Skeletal muscle tissue (tissue), 4 donors: ENCODE measurements around the gene KCTD14. TPM values are rescaled to one million over a fixed set of nuclear protein-coding genes. Genes with fewer than 3 reads are reported as not detected.
"Not testable (repeated sequence)": the region's sequence is repeated elsewhere in the genome, so short reads cannot be mapped to it uniquely, and the experiment has no call there.

Experiments used
- H3K27ac ChIP-seq: one replicate; pipeline ENCODE4 v1.7.0; 2013; ENCODE audit warnings: mild to moderate bottlenecking, low read depth, low read length, inconsistent platforms
- H3K27me3 ChIP-seq, 3 donors: one replicate each; pipeline ENCODE4 v1.7.0; 2013; ENCODE audit warnings: low read length in 3 of 3; ENCODE audit not compliant: control insufficient read depth in 3 of 3, insufficient read depth in 3 of 3
- H3K36me3 ChIP-seq, 3 donors: one replicate each; pipeline ENCODE4 v1.7.0; 2013; ENCODE audit warnings: low read length in 3 of 3; ENCODE audit not compliant: control insufficient read depth in 3 of 3, insufficient read depth in 3 of 3
- H3K4me1 ChIP-seq, 3 donors: one replicate each; pipeline ENCODE4 v1.7.0; 2013; ENCODE audit warnings: low read length in 3 of 3, mild to moderate bottlenecking in 3 of 3; ENCODE audit not compliant: control insufficient read depth in 3 of 3, insufficient read depth in 3 of 3
- H3K4me3 ChIP-seq, 3 donors: one replicate each; pipeline ENCODE4 v1.7.0; 2013; ENCODE audit warnings: low read length in 3 of 3
- H3K9ac ChIP-seq, 3 donors: one replicate each; pipeline ENCODE4 v1.7.0; 2013; ENCODE audit warnings: low read length in 3 of 3, mild to moderate bottlenecking in 3 of 3, moderate library complexity in 2 of 3, low read depth in 1 of 3
- H3K9me3 ChIP-seq, 3 donors: one replicate each; pipeline ENCODE4 v1.7.0; 2013; ENCODE audit warnings: low read length in 3 of 3; ENCODE audit not compliant: control insufficient read depth in 3 of 3
- total RNA-seq: library from RNA; depleted of rRNA; stranded (reverse); fragments of >200 nt; gene quantifications from one replicate; pipeline ENCODE4 v1.2.3, GENCODE V29; 2014
- donor health status: Osteomylitis.

The KCTD14 gene
- total RNA-seq, 1 donor from 2014 or later = 0.52 TPM

DNA sequence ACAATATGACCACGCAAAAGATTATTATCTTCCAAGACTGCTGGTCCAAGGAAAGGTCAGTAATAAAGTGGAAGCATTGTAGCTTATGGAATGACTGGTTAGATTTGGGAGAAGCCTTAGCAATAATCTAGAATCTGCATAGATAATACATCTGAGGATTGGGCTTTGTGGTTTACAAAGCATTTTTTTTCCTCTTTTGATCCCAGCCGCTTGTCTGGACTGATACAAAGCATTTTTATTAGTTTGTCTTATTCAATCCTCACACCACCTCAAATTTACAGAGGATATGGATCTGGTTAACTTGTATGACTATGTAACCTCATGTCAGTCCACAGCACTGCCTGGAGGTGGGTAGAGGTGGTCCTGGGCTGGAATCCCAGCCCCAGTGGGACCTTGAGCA lies 39.6 kb upstream of the KCTD14 start:
- Histone ChIP-seq H3K36me3 (peaks cover 1 to 4% (median 4%) of the 10 kb centered on the region in 3 donors), H3K27me3 (no peaks in the 10 kb centered on the region), H3K27ac (peak overlapping the region; percentile 67), H3K9me3 (no peaks in the 10 kb centered on the region), H3K9ac (peak overlapping the region in 1 of 3 donors; percentile 40), H3K4me1 (peaks cover 33 to 54% (median 37%) of the 10 kb centered on the region in 3 donors), H3K4me3 (no peak overlapping the region)

DNA sequence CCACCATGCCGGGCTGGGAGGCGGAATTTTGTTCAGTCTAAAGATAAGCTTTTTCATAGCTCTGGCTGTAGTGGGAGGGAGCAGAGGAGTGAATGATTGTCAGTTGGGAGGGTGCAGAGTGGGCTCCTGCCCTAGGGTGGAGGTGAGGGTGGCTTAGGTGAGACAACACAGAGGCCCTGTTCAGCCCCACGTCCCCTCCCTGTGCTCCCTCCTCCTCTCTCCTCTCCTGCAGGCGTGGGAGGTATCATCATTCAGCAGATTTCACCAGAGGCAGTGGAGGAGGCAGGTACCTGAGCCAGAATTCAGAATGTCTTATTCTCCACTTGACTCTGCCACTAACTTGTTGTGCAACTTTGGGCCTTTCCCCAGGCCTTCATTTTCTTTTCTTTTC lies 38.8 kb upstream of the KCTD14 start:
- Histone ChIP-seq H3K27ac (peak overlapping the region; percentile 86), H3K4me3 (no peak overlapping the region), H3K36me3 (no peaks in the 10 kb centered on the region), H3K4me1 (peaks cover 33 to 51% (median 37%) of the 10 kb centered on the region in 3 donors), H3K27me3 (no peaks in the 10 kb centered on the region), H3K9ac (peak overlapping the region in 2 of 3 donors; percentile 57 to 70), H3K9me3 (no peaks in the 10 kb centered on the region)

DNA sequence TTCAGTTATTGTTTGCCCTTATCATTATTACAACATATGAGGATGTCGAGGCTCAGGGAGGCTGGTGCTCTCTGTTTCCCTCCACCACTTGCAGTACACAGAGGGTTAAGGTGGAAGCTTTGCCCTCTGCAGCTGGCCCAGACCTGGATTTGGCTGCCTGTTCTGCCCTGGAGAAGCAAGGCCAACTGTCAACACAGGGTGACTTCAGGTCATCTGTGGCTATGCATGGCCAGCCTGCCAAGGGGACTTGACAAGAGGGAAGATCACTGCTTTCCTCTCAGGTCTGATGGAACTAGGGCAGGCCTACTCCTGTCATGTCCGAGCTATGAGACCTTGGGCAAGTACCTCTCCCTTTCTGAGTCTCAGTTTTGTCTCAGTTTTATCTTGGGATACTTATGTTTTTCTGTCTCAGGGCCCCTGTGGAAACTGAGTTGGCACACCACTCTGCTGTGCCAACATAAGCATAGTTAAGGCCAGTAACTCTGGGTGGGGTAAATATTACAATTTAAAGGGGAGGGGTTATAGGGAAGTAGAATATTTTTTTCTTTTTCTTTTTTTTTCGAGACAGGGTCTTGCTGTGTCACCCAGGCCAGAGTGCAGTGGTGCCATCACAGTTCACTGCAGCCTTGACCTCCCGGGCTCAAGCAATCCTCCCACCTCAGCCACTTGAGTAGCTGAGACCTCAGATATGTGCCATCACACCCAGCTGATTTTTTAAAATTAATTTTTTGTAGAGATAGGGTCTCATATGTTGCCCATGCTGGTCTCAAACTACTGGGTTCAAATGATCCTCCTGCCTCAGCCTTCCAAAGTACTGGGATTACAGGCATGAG lies 38.2 kb upstream of the KCTD14 start:
- peak overlapping the region; percentile 86 for H3K27ac ChIP-seq

DNA sequence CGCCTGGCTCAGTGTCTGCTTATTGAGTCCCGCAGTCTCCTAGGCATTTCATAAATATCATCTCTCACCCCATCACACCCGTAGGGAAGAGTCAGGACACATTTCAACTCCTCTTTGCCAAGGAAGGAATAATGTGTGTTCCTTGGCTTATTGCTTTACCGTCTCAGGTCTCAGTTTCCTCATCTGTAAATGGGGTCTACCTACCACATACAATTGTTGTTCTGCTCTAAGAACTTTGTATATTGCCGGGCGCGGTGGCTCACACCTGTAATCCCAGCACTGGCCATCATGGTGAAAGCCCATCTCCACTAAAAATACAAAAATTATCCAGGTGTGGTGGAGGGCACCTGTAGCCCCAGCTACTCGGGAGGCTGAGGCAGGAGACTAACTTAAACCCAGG lies 37.5 kb upstream of the KCTD14 start:
- Histone ChIP-seq H3K9me3 (no peaks in the 10 kb centered on the region), H3K9ac (no peak overlapping the region), H3K27ac (no peak overlapping the region), H3K4me1 (peaks cover 33 to 48% (median 37%) of the 10 kb centered on the region in 3 donors), H3K4me3 (no peak overlapping the region), H3K27me3 (no peaks in the 10 kb centered on the region), H3K36me3 (no peaks in the 10 kb centered on the region)

More for the DNA sequence above, 38.2 kb upstream of the KCTD14 start:
- peak overlapping the region in 1 of 3 donors; percentile 31 for H3K4me3 ChIP-seq
- H3K27me3 ChIP-seq = no peaks in the 10 kb centered on the region
- H3K9me3 ChIP-seq = no peaks in the 10 kb centered on the region
- H3K9ac ChIP-seq = peak overlapping the region; percentile 45 to 70 (median 61)
- no peaks in the 10 kb centered on the region for H3K36me3 ChIP-seq
- peaks cover 33 to 51% (median 37%) of the 10 kb centered on the region in 3 donors for H3K4me1 ChIP-seq

DNA sequence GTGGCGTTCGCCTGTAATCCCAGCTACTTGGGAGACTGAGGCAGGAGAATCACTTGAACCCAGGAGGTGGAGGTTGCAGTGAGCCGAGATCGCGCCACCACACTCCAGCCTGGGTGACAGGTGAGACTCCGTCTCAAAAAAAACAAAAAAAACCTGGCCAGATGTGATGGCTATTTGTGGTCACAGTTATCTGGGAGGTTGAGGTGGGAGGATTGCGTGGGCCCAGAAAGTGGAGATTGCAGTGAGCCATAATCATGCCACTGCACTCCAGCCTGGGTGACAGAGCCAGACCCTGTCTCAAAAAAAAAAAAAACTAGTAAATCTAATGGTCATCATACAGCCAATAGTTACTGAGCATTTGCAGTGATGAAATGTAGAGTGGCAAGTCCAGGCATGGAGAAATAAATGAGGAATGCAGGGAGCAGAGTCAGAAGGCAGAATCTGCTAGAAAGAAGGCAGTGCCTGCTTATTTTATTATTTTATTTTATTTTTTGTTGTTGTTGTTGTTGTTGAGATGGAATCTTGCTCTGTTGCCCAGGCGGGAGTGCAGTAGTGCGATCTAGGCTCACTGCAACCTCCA lies 36.8 kb upstream of the KCTD14 start:
- H3K27me3 ChIP-seq, H3K9ac ChIP-seq, H3K4me3 ChIP-seq, H3K9me3 ChIP-seq, H3K36me3 ChIP-seq, H3K27ac ChIP-seq: not testable (repeated sequence)
- peaks cover 31 to 41% (median 33%) of the 10 kb centered on the region in 3 donors for H3K4me1 ChIP-seq

DNA sequence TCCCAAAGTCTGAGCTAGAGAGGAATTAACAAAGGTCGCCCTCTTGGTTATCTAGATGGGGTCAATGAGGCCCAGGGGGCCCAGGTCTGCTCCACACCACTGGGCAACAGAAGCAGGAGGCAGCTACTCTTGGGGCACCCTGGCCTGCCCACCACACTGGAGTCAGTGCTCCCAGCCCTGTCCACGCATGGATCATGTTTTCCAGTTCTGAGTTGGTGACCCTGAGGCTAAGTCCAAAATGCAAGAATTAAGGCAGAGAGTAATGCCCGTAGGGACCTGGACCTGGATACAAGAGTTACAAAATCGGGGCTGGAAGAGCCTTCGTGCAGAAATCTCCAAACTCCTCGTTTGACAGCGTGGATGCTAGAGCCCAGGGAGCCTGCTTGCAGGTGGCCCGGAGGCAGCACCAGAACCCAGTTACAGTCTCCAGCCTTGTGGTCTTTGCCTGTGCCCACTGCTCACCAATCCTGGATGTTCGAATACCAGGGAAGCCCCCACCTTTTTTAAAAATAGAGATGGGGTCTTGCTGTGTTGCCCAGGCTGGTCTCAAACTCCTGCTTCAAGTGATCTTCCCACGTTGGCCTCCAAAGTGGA lies 34.5 kb upstream of the KCTD14 start:
- Histone ChIP-seq H3K9ac (no peak overlapping the region), H3K4me1 (peaks cover 15 to 22% (median 16%) of the 10 kb centered on the region in 3 donors), H3K9me3 (no peaks in the 10 kb centered on the region), H3K27ac (no peak overlapping the region), H3K27me3 (no peaks in the 10 kb centered on the region), H3K36me3 (no peaks in the 10 kb centered on the region), H3K4me3 (no peak overlapping the region)

DNA sequence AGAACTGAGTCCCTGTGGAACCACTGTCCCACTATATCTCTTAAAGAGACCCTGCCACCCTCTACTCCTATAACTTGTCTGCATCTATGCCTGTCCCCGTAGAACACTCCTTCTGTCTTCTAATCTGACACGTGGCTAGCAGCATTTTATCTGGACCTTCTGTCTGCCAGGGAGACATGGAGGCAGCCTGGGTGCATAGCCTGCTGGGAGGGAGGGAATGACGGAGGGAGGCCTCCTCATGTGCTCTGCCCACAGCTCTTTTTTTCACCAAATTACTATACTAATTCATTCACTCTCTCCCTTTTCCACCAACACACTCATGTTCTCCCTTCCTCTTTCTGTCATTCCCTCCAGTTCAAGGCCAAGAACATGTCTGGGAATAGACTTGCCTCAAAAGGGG lies 33.0 kb upstream of the KCTD14 start:
- H3K27ac ChIP-seq = no peak overlapping the region
- H3K36me3 ChIP-seq = no peaks in the 10 kb centered on the region
- peaks cover 5 to 9% (median 6%) of the 10 kb centered on the region in 3 donors for H3K4me1 ChIP-seq
- H3K27me3 ChIP-seq = no peaks in the 10 kb centered on the region
- no peak overlapping the region for H3K9ac ChIP-seq
- H3K4me3 ChIP-seq = no peak overlapping the region
- no peaks in the 10 kb centered on the region for H3K9me3 ChIP-seq

DNA sequence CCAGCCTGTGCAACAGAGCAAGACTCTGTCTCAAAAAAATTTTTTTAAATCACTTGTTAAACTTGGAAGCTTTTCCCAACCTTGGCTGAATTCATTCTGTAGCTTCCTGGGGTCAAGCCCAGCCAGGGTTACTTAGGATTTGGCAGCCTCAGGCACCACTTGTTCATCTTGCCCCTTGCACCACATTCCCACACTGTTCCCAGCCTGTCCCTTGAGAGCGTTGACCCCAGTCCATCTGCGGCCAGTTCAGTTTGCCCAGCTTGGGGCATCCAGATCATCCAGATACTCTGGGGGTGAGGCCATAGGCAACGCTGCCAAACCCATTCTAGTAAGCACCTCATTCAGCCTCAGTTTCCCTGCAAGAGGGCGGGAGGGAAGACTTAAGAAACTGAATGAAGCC lies 31.9 kb upstream of the KCTD14 start:
- Histone ChIP-seq H3K4me3 (no peak overlapping the region), H3K27me3 (no peaks in the 10 kb centered on the region), H3K9ac (no peak overlapping the region), H3K27ac (no peak overlapping the region), H3K4me1 (no peaks in the 10 kb centered on the region), H3K36me3 (no peaks in the 10 kb centered on the region), H3K9me3 (no peaks in the 10 kb centered on the region)

DNA sequence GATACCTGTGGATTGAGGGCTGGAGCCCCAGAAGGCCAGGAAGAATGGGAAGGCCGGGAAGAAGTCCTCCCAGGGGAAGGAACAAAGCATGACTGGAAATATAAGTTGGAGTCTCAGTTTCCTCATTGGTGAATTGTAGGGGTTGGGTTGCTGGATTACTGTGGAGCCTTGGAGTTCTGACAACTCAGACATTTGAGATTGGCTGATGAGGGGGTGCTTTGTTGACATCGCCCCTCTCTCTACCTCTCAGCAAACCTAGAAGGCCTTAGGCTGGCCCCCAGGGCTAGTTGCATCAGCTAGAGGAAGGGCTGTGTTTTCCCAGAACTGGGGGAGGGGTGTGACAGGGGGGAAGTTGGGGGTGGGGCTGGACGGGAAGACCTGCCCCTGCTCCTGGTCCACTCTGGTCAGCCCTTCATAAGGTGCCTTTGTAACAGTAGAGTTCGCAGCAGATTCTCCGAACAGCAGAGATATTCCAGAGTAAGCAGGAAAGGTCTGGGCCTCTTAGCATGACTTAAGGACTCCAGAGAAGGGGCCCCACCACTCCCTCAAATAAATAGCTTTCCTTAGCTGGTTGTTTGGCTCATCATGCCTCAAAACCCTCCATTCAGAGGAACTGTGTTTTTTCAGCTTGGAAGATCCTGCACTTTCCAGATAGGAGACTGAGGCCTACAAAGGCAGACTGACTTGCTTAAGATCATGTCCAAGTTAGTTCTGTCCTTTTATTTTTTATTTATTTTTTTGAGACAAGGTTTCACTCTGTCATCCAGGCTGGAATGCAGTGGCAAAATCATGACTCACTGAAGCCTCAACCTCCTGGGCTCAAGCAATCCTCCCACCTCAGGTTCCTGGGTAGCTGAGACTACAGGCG lies 28.1 kb upstream of the KCTD14 start:
- Histone ChIP-seq H3K4me3 (no peak overlapping the region), H3K36me3 (no peaks in the 10 kb centered on the region), H3K4me1 (peaks cover 2 to 4% (median 3%) of the 10 kb centered on the region in 3 donors), H3K27ac (no peak overlapping the region), H3K9me3 (no peaks in the 10 kb centered on the region), H3K27me3 (no peaks in the 10 kb centered on the region), H3K9ac (no peak overlapping the region)
